GM12878 (cell line): Measurements from ENCODE around the gene GKAP1. TPM values are rescaled to one million over a fixed set of nuclear protein-coding genes. Genes with fewer than 3 reads are reported as not detected.

Experiments used
- ATF2 ChIP-seq: IDR thresholded peaks from 2 replicates; pipeline ENCODE4 v1.6.1; 2012; ENCODE audit warnings: low read length, inconsistent platforms
- CBX3 ChIP-seq: fragments of 200-600 bp; sonication (generic); IDR thresholded peaks from 2 replicates; pipeline ENCODE4 v1.6.1; 2016; ENCODE audit warnings: low read depth, borderline replicate concordance
- CHD4 ChIP-seq: fragments of 200-600 bp; sonication (generic); IDR thresholded peaks from 2 replicates; pipeline ENCODE4 v1.6.1; 2016; ENCODE audit warnings: mild to moderate bottlenecking
- EED ChIP-seq: sonication (generic); IDR thresholded peaks from 2 replicates; pipeline ENCODE4 v1.6.1; 2016; ENCODE audit warnings: antibody characterized with exemption, low read depth
- FOXM1 ChIP-seq: IDR thresholded peaks from 2 replicates; pipeline ENCODE4 v1.6.1; 2012; ENCODE audit warnings: low read depth, mild to moderate bottlenecking, inconsistent platforms, low read length, moderate library complexity
- KDM1A ChIP-seq: fragments of 200-600 bp; sonication (generic); IDR thresholded peaks from 2 replicates; pipeline ENCODE4 v1.6.1; 2016; ENCODE audit warnings: borderline replicate concordance
- MTA3 ChIP-seq: IDR thresholded peaks from 2 replicates; pipeline ENCODE4 v1.6.1; 2012; ENCODE audit warnings: low read length, inconsistent platforms, borderline replicate concordance
- NKRF ChIP-seq: fragments of 450-650 bp; conservative IDR thresholded peaks from 2 replicates; pipeline ENCODE4 v1.6.1; 2017; ENCODE audit warnings: mild to moderate bottlenecking, moderate library complexity
- RAD21 ChIP-seq: IDR thresholded peaks from 2 replicates; pipeline ENCODE4 v1.6.1; 2011; ENCODE audit warnings: mild to moderate bottlenecking, low read depth, low read length, moderate library complexity; ENCODE audit not compliant: insufficient read depth
- SIX5 ChIP-seq: IDR thresholded peaks from 2 replicates; pipeline ENCODE4 v1.6.1; 2011; ENCODE audit warnings: mild to moderate bottlenecking, low read depth, low read length, moderate library complexity; ENCODE audit not compliant: severe bottlenecking
- TCF3 ChIP-seq: IDR thresholded peaks from 2 replicates; pipeline ENCODE4 v1.6.1; 2012; ENCODE audit warnings: low read depth, mild to moderate bottlenecking, low read length, borderline replicate concordance; ENCODE audit not compliant: insufficient read depth
- polyA plus RNA-seq, 11 experiments: library from polyadenylated mRNA; depleted of rRNA in 4 of 11; unstranded in 6 of 11; stranded (reverse) in 5 of 11; fragments of >200 nt; fragmentation: Nextera tagmentation in 4 of 11; fragmentation: Illumina TruSeq in 1 of 11; extraction: Ambion mirVana in 4 of 11; extraction: Trizol in 1 of 11; gene quantifications; 1 replicate in 1 of 11; 2 replicates in 10 of 11; pipeline versions ENCODE4 v1.2.1 to v1.2.3, GENCODE V29; 2011 to 2016; ENCODE audit warnings: inconsistent platforms in 2 of 11, missing spikeins in 2 of 11, low read depth in 1 of 11
- total RNA-seq, 4 experiments: library from RNA; depleted of rRNA in 3 of 4; stranded (reverse); fragments of >200 nt in 3 of 4; fragmentation: Illumina TruSeq in 1 of 4; extraction: Trizol in 1 of 4; gene quantifications; 2 replicates each; pipeline versions ENCODE4 v1.2.1 to v1.2.3, GENCODE V29; 2013 to 2021
- TF ChIP-seq, protein P1 (sequence below): IDR thresholded peaks from 2 replicates; pipeline ENCODE4 v1.6.1; 2012; ENCODE audit warnings: mild to moderate bottlenecking, low read depth, low read length
- TF ChIP-seq, protein P2 (sequence below): fragments of 450-650 bp; IDR thresholded peaks from 2 replicates; pipeline ENCODE4 v1.6.1; 2018; ENCODE audit warnings: borderline replicate concordance, mild to moderate bottlenecking; ENCODE audit not compliant: partially characterized antibody
- TF ChIP-seq, protein P3 (sequence below): fragments of 450-650 bp; IDR thresholded peaks from 2 replicates; pipeline ENCODE4 v1.6.1; 2017; ENCODE audit warnings: mild to moderate bottlenecking, low read depth, inconsistent platforms; ENCODE audit not compliant: poor library complexity, severe bottlenecking
- TF ChIP-seq, protein P4 (sequence below): IDR thresholded peaks from 2 replicates; pipeline ENCODE4 v1.6.1; 2011; ENCODE audit warnings: mild to moderate bottlenecking, low read depth, low read length, moderate library complexity; ENCODE audit not compliant: insufficient replicate concordance

Gene GKAP1
- total and polyA plus RNA-seq, 10 of the 15 experiments (the other 5 are each of a cell fraction or from before 2014, with no cell fraction given), result 0.92 to 5.1 (median 2.7) TPM

GRCh38 chr9:83706676-83707517 lies 110.7 kb downstream of the GKAP1 start (continued):
- no peak for TF ChIP-seq SIX5
- TF ChIP-seq, protein P1, sequence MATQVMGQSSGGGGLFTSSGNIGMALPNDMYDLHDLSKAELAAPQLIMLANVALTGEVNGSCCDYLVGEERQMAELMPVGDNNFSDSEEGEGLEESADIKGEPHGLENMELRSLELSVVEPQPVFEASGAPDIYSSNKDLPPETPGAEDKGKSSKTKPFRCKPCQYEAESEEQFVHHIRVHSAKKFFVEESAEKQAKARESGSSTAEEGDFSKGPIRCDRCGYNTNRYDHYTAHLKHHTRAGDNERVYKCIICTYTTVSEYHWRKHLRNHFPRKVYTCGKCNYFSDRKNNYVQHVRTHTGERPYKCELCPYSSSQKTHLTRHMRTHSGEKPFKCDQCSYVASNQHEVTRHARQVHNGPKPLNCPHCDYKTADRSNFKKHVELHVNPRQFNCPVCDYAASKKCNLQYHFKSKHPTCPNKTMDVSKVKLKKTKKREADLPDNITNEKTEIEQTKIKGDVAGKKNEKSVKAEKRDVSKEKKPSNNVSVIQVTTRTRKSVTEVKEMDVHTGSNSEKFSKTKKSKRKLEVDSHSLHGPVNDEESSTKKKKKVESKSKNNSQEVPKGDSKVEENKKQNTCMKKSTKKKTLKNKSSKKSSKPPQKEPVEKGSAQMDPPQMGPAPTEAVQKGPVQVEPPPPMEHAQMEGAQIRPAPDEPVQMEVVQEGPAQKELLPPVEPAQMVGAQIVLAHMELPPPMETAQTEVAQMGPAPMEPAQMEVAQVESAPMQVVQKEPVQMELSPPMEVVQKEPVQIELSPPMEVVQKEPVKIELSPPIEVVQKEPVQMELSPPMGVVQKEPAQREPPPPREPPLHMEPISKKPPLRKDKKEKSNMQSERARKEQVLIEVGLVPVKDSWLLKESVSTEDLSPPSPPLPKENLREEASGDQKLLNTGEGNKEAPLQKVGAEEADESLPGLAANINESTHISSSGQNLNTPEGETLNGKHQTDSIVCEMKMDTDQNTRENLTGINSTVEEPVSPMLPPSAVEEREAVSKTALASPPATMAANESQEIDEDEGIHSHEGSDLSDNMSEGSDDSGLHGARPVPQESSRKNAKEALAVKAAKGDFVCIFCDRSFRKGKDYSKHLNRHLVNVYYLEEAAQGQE, result no peak
- TF ChIP-seq FOXM1, result 0 out of 2 replicates have a peak, but pooled peaks have one; percentile 9
- TF ChIP-seq TCF3, result no peak
- no peak for TF ChIP-seq EED
- TF ChIP-seq CHD4, result no peak
- TF ChIP-seq, protein P2, sequence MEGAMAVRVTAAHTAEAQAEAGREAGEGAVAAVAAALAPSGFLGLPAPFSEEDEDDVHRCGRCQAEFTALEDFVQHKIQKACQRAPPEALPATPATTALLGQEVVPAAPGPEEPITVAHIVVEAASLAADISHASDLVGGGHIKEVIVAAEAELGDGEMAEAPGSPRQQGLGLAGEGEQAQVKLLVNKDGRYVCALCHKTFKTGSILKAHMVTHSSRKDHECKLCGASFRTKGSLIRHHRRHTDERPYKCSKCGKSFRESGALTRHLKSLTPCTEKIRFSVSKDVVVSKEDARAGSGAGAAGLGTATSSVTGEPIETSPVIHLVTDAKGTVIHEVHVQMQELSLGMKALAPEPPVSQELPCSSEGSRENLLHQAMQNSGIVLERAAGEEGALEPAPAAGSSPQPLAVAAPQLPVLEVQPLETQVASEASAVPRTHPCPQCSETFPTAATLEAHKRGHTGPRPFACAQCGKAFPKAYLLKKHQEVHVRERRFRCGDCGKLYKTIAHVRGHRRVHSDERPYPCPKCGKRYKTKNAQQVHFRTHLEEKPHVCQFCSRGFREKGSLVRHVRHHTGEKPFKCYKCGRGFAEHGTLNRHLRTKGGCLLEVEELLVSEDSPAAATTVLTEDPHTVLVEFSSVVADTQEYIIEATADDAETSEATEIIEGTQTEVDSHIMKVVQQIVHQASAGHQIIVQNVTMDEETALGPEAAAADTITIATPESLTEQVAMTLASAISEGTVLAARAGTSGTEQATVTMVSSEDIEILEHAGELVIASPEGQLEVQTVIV, result no peak
- 0 out of 2 replicates have a peak, but pooled peaks have one; percentile 9 for TF ChIP-seq ATF2
- TF ChIP-seq NKRF, result no peak
- TF ChIP-seq, protein P3, sequence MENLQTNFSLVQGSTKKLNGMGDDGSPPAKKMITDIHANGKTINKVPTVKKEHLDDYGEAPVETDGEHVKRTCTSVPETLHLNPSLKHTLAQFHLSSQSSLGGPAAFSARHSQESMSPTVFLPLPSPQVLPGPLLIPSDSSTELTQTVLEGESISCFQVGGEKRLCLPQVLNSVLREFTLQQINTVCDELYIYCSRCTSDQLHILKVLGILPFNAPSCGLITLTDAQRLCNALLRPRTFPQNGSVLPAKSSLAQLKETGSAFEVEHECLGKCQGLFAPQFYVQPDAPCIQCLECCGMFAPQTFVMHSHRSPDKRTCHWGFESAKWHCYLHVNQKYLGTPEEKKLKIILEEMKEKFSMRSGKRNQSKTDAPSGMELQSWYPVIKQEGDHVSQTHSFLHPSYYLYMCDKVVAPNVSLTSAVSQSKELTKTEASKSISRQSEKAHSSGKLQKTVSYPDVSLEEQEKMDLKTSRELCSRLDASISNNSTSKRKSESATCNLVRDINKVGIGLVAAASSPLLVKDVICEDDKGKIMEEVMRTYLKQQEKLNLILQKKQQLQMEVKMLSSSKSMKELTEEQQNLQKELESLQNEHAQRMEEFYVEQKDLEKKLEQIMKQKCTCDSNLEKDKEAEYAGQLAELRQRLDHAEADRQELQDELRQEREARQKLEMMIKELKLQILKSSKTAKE, result no peak
- no peak for TF ChIP-seq MTA3
- TF ChIP-seq, protein P4, sequence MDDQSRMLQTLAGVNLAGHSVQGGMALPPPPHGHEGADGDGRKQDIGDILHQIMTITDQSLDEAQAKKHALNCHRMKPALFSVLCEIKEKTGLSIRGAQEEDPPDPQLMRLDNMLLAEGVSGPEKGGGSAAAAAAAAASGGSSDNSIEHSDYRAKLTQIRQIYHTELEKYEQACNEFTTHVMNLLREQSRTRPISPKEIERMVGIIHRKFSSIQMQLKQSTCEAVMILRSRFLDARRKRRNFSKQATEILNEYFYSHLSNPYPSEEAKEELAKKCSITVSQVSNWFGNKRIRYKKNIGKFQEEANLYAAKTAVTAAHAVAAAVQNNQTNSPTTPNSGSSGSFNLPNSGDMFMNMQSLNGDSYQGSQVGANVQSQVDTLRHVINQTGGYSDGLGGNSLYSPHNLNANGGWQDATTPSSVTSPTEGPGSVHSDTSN, result no peak
- no peak for TF ChIP-seq RAD21
- TF ChIP-seq KDM1A, result no peak
- no peak for TF ChIP-seq CBX3
